ENCODE data around the gene XPC.

- TF ChIP-seq TARDBP (IDR thresholded peaks at IDR 0.05): no peak
- no peak for TF ChIP-seq BHLHE40 (IDR thresholded peaks at IDR 0.05; ENCODE audit: borderline replicate concordance)
- no peak for TF ChIP-seq SUZ12 (IDR thresholded peaks at IDR 0.05)
- no peak for TF ChIP-seq HDGF (IDR thresholded peaks at IDR 0.05; ENCODE audit: borderline replicate concordance)
- no peak for TF ChIP-seq SP1 (IDR thresholded peaks at IDR 0.05)
- no peak for TF ChIP-seq FOXM1 (IDR thresholded peaks at IDR 0.05; ENCODE audit: borderline replicate concordance)
- no peak for TF ChIP-seq FOXA1 (IDR thresholded peaks at IDR 0.05)
- no peak for TF ChIP-seq FOXK2 (IDR thresholded peaks at IDR 0.05)
- TF ChIP-seq L3MBTL2 (conservative IDR thresholded peaks at IDR 0.05): no peak
- no peak for TF ChIP-seq CTBP1 (IDR thresholded peaks at IDR 0.05; ENCODE audit: borderline replicate concordance)
- no peak for TF ChIP-seq PKNOX1 (IDR thresholded peaks at IDR 0.05)
- no peak for TF ChIP-seq ZNF384 (IDR thresholded peaks at IDR 0.05)
These were observed 21.2 kb upstream of the XPC start for GRCh38 chr3:14199641-14200040.

Data from HEK293T (cell line).